Esophagus muscularis mucosa (tissue), 4 donors: ENCODE data around the gene POLR3GL. TPM values are rescaled to one million over a fixed set of nuclear protein-coding genes. Genes with fewer than 3 reads are reported as not detected.

Experiments
- total RNA-seq, 4 donors: library from RNA; depleted of rRNA; stranded (reverse); fragments of >200 nt; gene quantifications; one replicate each; pipeline versions ENCODE4 v1.1.0 to v1.2.1, GENCODE V29; 2016

POLR3GL gene
- total RNA-seq, 4 donors from 2014 or later, result 29.0 to 41.5 (median 35.5) TPM

Other genes with a start within 250 kb of the POLR3GL start
- gene CD160, start 245.2 kb upstream of the POLR3GL start, total RNA-seq, result under 1 TPM in 1 of 4 donors, not detected in 3; 0.26 TPM
- gene RNF115, start 140.6 kb upstream of the POLR3GL start, total RNA-seq, result 10 to 100 TPM; 37.8 to 46.3 (median 40.3) TPM
- 10 to 100 TPM; 22.3 to 34.1 (median 27.8) TPM for gene POLR3C, start 140.5 kb upstream of the POLR3GL start, total RNA-seq
- 1 to 10 TPM; 1.2 to 3.6 (median 1.6) TPM for gene NUDT17, start 119.1 kb upstream of the POLR3GL start, total RNA-seq
- 10 to 100 TPM; 11.9 to 25.3 (median 22.9) TPM for gene PIAS3, start 105.6 kb upstream of the POLR3GL start, total RNA-seq
- gene ANKRD35, start 78.8 kb upstream of the POLR3GL start, total RNA-seq, result 10 to 100 TPM in 2 of 4 donors, 1 to 10 TPM in 2; 4.0 to 11.1 (median 8.4) TPM
- gene ITGA10, start 54.6 kb upstream of the POLR3GL start, total RNA-seq, result 1 to 10 TPM; 1.7 to 7.2 (median 3.8) TPM
- 10 to 100 TPM; 18.3 to 21.2 (median 20.0) TPM for gene PEX11B, start 46.0 kb upstream of the POLR3GL start, total RNA-seq
- gene RBM8A, start 37.2 kb upstream of the POLR3GL start, total RNA-seq, result 100 to 1,000 TPM in 1 of 4 donors, 10 to 100 TPM in 3; 42.8 to 119 (median 69.7) TPM
- gene LIX1L, start 6.7 kb upstream of the POLR3GL start, total RNA-seq, result 10 to 100 TPM; 33.2 to 55.0 (median 41.7) TPM
- 1 to 10 TPM in 3 of 4 donors, under 1 TPM in 1; 0.66 to 1.7 (median 1.3) TPM for gene ANKRD34A, start 115 bp upstream of the POLR3GL start, total RNA-seq
- 1,000 to 10,000 TPM; 1,186 to 4,171 (median 2,482) TPM for gene TXNIP, start 31.9 kb downstream of the POLR3GL start, total RNA-seq
- gene HJV, start 57.0 kb downstream of the POLR3GL start, total RNA-seq, result not detected
- 1 to 10 TPM in 2 of 4 donors, under 1 TPM in 2; 0.69 to 1.7 (median 1.1) TPM for gene NBPF10, start 180.1 kb downstream of the POLR3GL start, total RNA-seq